Pulmonary artery endothelial cell (primary cell): Measurements from ENCODE around the gene NFIC. TPM values are rescaled to one million over a fixed set of nuclear protein-coding genes. Genes with fewer than 3 reads are reported as not detected.

Experiments
- DNase-seq: peaks from one replicate; pipeline ENCODE4 v3.0.0-alpha.2; 2011; ENCODE audit warnings: low read depth, low spot score
- total RNA-seq: library from RNA; depleted of rRNA; stranded (reverse); fragments of >200 nt; gene quantifications from 2 replicates; pipeline ENCODE4 v1.2.3, GENCODE V29; 2014

NFIC gene
- total RNA-seq, 1 donor from 2014 or later = 31.9 TPM

- no peak for DNase-seq
These were observed 7.1 kb upstream of the NFIC start for GRCh38 chr19:3359015-3359918.

DNA sequence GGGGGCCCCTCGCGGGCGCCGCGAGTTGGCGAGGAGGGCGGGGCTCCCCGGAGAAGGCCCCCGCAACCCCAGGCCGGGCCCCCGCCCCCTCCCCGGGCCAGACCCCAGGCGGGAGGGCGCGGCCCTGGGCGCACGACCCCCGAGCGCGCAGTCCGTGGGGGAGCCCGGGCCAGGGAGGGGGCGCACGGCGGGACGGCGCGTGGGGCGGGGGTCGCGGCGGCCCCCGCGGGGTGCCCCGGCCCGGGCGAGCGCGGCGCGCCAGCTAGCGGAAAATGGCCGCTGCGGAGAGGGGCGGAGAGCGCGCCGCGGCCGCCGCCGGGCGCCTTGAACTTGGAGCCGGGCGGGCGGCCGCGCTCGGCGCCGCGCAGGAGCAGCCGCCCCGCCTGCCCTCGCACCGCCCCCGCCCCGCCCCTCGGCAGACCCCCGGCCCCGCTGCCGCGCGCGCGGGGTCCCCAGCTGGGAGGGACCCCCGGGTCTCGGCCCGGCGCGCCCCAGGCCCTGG, 6.4 kb upstream of the NFIC start:
- DNase-seq = no peak

- no peak for DNase-seq
These were observed 5.7 kb upstream of the NFIC start for GRCh38 chr19:3360421-3361383.

DNA sequence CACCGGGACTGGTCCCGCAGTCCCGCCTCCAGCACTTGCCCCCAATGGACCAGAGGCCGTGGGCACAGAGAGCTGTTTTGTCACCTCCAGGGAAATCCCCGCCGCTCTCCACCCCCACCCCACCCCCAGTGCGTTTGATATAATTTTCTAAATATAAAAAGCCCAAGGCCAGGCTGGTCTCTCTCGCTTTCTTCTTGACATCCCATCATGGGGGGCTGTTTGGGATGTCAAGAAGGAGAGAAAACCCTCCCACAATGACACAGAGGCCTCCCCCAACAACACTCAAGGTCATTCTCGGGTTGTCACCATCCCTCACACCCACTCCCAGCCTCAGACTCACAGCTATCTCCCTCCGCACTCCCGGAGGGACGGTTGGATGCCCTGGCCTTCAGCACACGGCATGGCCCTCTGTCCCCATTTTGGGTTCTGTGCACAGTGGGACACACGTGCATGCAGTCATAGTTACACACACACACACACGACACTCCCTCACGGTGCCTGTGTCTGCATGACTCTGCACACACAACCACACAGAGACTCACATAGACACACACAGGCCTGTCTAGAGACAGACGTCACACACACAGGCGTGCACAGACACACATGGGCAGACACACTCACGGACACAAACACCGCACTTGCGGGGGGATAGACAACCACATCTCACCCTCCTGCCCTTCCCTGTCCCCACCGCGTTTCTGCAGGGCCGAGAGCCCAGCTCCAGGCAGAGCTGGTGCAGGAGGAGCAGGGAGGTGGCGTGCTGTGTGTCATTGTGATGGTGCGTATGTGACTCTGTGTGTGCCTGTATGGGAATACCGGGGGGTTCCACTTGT, 4.8 kb upstream of the NFIC start:
- no peak for DNase-seq

- DNase-seq = no peak
These were observed 4.0 kb upstream of the NFIC start for GRCh38 chr19:3362217-3362906.

- no peak for DNase-seq
These were observed 2.4 kb upstream of the NFIC start for GRCh38 chr19:3363841-3364500.

DNA sequence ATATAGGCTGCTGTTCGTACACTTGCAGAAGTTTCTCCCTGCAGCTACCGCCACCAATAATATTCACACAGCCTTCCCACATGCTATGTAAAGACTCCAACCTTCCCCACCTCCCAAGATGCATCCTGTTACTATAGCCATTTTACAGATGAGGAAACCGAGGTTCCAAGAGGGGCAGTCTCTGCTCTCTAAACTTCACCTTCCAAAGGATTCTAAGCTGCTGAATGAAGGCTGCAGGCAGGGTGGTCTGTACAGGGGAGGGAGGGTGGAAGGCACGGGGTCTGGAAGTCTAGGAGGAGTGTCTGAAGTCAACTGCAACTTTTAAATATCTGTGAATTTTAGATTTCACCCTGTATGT, 1.9 kb upstream of the NFIC start:
- no peak for DNase-seq

DNA sequence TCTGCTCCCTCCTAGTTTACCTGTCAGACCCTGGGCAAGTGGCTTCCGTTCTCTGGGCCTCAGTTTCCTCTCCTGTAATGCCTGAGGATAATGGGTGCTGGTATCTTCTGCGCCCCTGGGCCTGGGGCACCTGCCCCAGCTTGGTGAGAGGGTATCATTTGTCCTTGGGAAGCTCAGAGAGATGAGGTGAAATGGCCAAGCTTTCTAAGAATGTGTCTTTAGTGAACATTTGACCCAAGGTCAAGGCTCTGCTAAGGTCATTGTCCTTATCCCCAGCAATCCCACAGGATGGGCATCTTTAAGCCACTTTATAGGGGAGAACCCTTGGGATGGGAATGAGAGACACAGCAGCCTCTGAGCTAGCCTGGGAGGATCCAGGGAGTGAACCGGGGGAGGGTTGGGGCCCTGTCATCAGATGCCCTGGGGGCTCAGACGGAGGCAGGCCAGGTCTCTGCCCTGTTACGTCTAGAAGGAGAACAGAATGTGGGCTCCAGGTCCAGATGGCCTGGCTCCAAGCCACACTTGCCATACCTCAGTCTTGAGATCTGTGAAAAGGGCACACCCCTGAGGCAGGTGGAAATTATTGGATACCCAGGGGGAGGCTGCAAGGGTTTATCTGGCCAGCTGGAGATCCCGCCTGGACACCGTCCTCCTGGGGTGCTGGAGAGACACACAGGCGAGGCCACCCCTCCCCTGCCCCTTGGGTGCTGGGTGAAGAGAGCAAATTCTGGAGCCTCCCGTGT, 1.1 kb upstream of the NFIC start:
- DNase-seq = no peak

GRCh38 chr19:3366753-3367627, 607 bp downstream of the NFIC start:
- DNase-seq = no peak

GRCh38 chr19:3367628-3368440, 1.5 kb downstream of the NFIC start:
- no peak for DNase-seq

DNA sequence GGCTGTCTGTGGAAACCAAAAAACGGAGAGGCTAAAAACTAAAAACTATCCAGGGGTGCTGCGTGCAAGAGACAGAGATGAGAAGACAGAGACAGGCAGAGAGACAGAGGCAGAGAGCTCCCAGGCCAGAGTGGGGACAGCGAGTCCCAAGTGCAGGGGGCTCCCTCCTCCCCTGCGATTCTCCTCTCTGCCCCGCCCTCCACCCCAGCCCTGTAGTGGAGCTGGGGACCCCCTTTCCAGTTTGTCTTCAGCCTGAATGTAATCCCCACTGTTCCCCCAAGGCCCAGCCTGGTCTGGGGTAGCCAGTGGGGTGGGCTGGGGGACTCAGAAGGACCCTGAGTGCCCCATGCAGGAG, 2.0 kb downstream of the NFIC start:
- DNase-seq = no peak

GRCh38 chr19:3368848-3369336, 2.5 kb downstream of the NFIC start:
- DNase-seq = no peak

DNA sequence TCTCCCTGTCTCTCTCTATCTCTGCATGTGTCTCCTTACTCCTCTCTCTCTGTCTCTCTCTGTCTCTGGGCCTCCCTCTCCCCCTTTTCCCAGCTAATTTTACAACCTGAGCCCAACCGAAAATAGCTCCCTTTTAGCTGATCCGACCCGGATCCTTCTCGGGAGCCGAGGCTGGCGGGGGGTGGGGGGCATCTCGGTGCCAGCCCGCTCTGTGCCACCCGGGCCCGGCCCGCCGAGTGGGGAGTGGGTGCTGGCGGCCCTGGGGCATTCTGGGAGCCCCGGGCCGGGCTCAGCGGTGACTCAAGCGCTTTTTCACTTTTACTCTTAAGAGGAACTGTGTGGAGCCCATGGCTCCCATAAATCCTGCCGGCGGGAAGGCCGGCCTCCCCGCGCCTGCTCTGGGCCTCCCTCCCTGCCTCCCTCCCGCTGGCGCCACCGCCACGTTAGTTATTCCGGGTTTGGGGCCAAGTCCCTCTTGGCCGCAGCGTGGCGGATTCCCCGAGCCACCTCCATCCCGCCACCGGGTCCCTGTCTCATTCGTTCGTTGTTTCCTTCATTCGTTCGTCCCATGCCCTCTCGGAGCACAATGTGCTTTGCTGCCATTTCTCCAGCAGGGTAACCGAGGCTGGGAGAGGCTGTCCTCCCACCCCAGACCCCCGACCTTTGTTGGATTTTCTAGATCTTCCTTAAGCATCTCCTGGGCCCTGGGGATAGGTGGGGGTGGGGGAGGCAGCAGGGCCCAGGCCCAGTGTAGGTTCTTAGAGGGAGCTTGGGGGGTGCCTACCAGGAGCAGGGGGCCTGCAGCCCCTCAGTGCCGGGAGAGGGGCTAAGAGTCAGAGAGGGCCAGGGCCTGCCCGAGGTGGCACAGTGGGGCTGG, 3.2 kb downstream of the NFIC start:
- DNase-seq = no peak

GRCh38 chr19:3370214-3370720, 3.9 kb downstream of the NFIC start:
- no peak for DNase-seq

DNA sequence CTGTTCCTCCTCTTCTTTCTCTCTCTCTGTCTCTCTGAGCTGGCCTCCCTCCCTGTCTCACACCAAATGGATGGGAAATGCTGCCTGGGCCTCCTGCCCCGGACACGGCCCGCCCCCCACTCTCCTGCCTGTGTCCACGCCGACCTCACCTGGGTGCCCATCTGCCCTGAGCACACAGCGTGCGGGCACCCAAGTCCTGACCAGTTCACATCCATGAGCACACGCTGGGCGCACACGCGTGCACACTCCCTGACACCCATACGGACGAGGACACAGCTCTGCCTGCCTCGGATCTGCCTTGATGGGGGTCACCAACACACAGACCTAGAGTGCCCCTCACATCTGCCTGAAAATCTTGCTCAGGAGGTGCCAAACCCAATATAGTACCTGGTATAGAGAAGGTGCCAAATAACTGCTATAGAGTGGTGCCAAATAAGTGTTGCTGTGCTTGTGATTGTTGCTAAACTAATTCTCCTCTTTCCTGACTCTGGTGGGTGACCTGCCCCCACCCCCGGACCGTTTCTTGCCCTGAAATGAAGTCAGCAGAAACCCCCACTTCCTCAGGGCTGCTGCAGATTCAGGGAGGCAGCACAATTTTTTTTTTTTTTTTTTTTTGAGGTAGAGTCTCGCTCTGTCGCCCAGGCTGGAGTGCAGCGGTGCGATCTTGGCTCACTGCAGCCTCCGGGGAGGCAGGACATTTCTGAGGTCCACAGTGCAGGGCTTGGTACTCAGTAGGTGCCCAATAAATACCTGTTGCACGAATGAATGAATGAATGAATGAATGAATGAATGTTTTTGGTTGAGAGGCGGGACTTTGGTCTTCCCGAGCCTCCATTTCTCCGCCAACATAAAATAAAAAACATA, 4.6 kb downstream of the NFIC start:
- no peak for DNase-seq
